Measurements from ENCODE around the gene PTPRT.

The PTPRT gene

DNA sequence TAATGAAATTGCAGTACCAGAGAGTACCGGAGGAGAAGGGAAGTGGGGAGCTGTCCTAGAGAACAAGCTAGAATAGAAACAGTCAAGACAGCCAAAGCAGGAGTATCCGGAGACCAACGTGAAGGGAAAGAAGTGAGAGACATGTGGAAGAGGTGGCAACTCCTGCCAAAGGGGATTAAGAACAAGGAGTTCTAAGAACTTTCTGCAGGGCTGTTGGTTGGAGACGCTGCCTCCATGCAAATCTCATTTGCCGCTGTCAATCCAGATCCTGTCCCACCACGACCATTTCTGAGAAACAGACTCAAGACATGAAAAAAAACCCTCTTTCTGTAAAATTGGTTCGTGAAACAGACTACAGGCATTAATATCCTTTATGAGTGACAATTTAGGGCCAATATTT, 595.7 kb downstream of the PTPRT start:
- H3K4me3 ChIP-seq (ENCODE audit: low read depth, low read length), result no peak overlapping the region
- TF ChIP-seq, protein P1, sequence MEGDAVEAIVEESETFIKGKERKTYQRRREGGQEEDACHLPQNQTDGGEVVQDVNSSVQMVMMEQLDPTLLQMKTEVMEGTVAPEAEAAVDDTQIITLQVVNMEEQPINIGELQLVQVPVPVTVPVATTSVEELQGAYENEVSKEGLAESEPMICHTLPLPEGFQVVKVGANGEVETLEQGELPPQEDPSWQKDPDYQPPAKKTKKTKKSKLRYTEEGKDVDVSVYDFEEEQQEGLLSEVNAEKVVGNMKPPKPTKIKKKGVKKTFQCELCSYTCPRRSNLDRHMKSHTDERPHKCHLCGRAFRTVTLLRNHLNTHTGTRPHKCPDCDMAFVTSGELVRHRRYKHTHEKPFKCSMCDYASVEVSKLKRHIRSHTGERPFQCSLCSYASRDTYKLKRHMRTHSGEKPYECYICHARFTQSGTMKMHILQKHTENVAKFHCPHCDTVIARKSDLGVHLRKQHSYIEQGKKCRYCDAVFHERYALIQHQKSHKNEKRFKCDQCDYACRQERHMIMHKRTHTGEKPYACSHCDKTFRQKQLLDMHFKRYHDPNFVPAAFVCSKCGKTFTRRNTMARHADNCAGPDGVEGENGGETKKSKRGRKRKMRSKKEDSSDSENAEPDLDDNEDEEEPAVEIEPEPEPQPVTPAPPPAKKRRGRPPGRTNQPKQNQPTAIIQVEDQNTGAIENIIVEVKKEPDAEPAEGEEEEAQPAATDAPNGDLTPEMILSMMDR (IDR thresholded peaks at IDR 0.05; ENCODE audit: borderline replicate concordance, insufficient read depth, low read depth, low read length), result no peak

DNA sequence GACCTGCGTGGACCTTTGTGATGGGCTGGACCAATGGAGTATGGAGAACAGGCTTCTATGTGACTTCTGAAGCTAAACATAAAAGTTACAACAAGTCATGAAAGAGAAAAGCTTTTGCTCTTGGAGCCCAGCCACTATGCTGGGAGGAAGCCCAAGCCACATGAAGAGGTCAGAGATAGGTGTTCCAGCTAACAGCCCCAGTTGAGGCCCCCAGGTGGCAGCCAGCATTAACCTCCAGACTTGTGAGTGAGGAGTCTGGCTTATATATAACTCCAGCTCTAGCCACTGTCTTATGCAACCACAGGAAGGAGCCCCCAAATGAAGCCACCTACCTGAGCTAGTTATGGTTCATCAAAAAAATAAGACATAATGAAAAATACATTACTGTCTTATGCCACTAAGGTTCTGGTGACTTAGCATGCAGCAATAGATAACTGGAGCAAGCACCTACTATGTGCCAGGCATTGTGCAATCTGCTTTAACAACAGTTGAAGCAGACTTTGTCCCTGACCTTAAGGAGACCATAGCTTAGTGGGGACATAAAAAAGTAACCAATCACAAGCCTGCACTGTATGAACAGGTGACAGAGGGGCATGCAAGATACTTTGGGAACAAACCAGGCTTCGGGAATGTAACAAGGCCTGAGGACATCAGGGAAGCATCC, 599.6 kb downstream of the PTPRT start:
- no peak overlapping the region for H3K4me3 ChIP-seq (ENCODE audit: low read depth, low read length)
- TF ChIP-seq, protein P1 (IDR thresholded peaks at IDR 0.05; ENCODE audit: borderline replicate concordance, insufficient read depth, low read depth, low read length), result no peak

DNA sequence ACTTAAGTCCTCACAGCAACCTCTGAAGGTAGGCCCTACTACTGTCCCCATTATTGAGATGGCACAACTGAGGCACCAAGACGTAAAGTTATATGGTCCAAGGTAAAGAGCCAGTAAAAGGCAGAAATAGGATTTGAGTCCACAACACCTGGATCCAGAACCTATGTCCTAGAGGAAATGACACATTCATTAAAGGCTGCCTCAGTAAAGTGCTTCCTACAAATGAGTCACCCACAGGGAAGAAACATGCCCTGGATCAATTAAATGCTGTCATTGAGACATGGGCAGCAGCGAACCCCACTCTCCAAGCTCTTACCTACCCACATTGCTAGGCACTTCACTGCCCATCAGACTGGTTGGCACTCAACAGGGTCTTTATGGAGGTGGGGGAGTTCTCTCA, 600.9 kb downstream of the PTPRT start:
- no peak overlapping the region for H3K4me3 ChIP-seq (ENCODE audit: low read depth, low read length)
- TF ChIP-seq, protein P1 (IDR thresholded peaks at IDR 0.05; ENCODE audit: borderline replicate concordance, insufficient read depth, low read depth, low read length), result no peak

DNA sequence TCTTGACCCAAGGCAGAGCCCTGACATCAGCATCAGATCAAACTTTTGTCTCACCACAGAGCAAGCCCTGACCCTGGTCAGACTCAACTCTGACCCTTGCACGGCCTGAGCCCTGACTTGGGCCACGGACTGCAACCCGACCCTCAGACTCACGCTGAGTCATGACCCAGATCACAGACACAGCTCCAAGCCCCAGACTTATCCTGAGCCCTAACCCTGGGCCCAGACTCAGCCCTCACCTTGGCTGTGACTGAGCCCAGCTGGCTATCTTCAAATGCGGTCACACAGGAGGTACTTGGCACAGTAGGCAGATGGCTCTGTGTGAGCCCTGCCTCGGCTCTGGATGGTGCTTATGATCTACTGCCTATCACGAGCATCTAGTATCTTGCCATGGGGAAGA, 602.3 kb downstream of the PTPRT start:
- TF ChIP-seq, protein P1 (IDR thresholded peaks at IDR 0.05; ENCODE audit: borderline replicate concordance, insufficient read depth, low read depth, low read length), result no peak
- H3K4me3 ChIP-seq (ENCODE audit: low read depth, low read length), result no peak overlapping the region

DNA sequence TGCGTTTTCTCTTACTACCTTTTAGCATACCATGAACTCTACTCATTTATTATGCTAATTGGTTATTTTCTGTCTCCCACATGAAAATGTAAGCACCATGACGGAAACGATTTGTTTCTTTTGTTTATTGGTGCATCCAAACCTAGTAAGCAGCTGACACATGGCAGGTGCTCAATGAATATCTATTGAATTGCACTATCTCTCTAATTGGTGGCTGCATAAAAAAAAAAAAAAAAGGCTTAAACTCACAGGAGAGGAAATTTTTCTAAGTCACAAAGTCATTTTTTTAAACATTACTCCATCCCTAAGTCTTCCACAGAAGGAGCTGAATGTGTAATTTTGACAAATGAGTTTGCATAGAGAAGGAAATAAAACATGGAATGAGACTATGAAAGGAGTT, 608.4 kb downstream of the PTPRT start:
- TF ChIP-seq, protein P1 (IDR thresholded peaks at IDR 0.05; ENCODE audit: borderline replicate concordance, insufficient read depth, low read depth, low read length), result no peak
- no peak overlapping the region for H3K4me3 ChIP-seq (ENCODE audit: low read depth, low read length)

DNA sequence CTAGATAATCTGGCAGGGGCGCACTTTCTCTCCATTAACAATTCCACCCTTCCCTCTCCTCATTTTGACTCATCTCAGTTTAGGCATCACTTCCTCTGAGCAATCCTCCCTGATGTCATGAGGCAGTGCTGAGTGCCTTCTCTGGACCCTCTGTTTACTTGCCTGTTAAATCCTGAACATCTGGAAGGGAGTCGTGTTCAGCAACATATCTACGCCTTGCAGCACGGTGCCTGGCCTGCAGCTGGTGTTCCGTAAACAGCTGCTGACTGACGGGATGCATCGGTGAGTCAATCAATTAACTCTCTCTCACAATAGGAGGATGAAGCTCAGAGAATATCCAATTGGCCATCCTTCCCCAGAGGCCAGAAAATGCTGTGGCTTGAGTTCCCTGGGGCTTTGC, 613.5 kb downstream of the PTPRT start:
- H3K4me3 ChIP-seq (ENCODE audit: low read depth, low read length), result no peak overlapping the region
- TF ChIP-seq, protein P1 (IDR thresholded peaks at IDR 0.05; ENCODE audit: borderline replicate concordance, insufficient read depth, low read depth, low read length), result no peak

DNA sequence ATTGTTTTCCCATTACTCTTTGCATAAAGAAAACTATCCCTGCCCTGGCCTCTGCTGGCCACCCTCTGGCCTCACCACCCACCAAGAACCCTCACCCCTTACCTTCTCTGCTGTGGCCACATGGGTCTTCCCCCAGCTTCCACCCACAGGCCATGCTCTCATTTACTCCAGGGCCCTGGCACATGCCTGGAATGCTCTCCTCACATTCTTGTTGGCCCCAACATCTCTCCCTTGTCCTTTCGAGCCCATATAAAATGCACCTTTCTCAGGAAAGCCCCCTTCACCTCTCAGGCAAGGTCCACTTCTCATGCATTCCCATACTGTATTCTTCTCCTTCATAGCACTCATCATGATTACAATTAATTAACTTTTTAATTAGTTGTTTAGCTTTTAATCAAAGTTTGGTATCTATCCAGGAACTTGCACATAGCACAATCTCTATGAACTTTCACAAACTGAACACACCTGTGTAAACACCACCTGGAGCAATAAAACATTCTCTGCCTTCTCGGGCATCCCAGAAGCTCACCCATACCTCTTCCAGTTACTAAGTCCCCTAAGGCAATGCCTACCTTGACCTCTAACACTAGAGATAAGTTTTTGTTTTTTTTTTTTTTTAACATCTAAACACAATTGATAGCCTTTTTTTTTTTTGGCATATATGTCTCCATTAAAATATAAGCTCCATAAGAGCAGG, 617.2 kb downstream of the PTPRT start:
- TF ChIP-seq, protein P1 (IDR thresholded peaks at IDR 0.05; ENCODE audit: borderline replicate concordance, insufficient read depth, low read depth, low read length), result no peak
- no peak overlapping the region for H3K4me3 ChIP-seq (ENCODE audit: low read depth, low read length)

Measured in GM12875 (cell line).